Nephron progenitor cell (in vitro differentiated cells): Measurements from ENCODE around the gene NADSYN1.

Source experiments
- DNase-seq: peaks from one replicate; pipeline ENCODE4 v3.0.0; 2021
- H3K27ac Mint-ChIP-seq: 2 replicates; pipeline ENCODE4 v1.8.0; 2021; ENCODE audit warnings: mild to moderate bottlenecking, moderate library complexity, mixed read lengths
- H3K27me3 Mint-ChIP-seq: 2 replicates; pipeline ENCODE4 v1.8.0; 2021; ENCODE audit warnings: mild to moderate bottlenecking, low read depth, mixed read lengths; ENCODE audit not compliant: poor library complexity
- H3K36me3 Mint-ChIP-seq: 2 replicates; pipeline ENCODE4 v1.8.0; 2021; ENCODE audit warnings: low read depth, mixed read lengths
- H3K4me1 Mint-ChIP-seq: 2 replicates; pipeline ENCODE4 v1.8.0; 2021; ENCODE audit warnings: mixed read lengths
- H3K4me3 Mint-ChIP-seq: 2 replicates; pipeline ENCODE4 v1.8.0; 2021; ENCODE audit warnings: mild to moderate bottlenecking, moderate library complexity, mixed read lengths
- H3K9me3 Mint-ChIP-seq: 2 replicates; pipeline ENCODE4 v1.8.0; 2021; ENCODE audit warnings: mild to moderate bottlenecking, moderate library complexity, mixed read lengths
- CTCF ChIP-seq: fragments of 200-600 bp; sonication (generic); IDR thresholded peaks from 2 replicates; pipeline ENCODE4 v1.5.0; 2021; ENCODE audit warnings: antibody characterized with exemption

The NADSYN1 gene

DNA sequence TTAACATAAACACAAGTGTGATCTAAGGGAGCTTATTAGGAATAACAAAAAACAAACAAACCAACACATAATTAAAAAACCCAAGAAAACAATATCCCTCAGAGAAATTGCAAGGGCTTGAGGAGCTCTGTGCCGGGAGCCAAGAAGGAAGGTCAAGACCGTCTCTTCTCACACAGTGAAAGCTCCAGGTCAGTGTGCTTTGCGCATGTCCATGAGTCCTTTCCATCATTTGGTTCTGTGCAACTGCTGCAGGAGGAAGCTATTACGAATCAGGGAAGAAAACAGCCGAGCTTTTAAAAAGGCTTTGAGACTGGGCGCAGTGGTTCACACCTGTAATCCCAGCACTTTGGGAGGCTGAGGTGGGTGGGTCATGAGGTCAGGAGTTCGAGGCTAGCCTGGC lies 89.4 kb downstream of the NADSYN1 start:
- H3K4me3 Mint-ChIP-seq, result no peak overlapping the region
- no peak for TF ChIP-seq CTCF
- peaks cover 41% of the 10 kb centered on the region for H3K4me1 Mint-ChIP-seq
- H3K36me3 Mint-ChIP-seq, result no peaks in the 10 kb centered on the region
- no peak for DNase-seq
- H3K27ac Mint-ChIP-seq, result peak overlapping the region; percentile 40
- H3K27me3 Mint-ChIP-seq, result peaks cover 3% of the 10 kb centered on the region
- H3K9me3 Mint-ChIP-seq, result peaks cover 26% of the 10 kb centered on the region

DNA sequence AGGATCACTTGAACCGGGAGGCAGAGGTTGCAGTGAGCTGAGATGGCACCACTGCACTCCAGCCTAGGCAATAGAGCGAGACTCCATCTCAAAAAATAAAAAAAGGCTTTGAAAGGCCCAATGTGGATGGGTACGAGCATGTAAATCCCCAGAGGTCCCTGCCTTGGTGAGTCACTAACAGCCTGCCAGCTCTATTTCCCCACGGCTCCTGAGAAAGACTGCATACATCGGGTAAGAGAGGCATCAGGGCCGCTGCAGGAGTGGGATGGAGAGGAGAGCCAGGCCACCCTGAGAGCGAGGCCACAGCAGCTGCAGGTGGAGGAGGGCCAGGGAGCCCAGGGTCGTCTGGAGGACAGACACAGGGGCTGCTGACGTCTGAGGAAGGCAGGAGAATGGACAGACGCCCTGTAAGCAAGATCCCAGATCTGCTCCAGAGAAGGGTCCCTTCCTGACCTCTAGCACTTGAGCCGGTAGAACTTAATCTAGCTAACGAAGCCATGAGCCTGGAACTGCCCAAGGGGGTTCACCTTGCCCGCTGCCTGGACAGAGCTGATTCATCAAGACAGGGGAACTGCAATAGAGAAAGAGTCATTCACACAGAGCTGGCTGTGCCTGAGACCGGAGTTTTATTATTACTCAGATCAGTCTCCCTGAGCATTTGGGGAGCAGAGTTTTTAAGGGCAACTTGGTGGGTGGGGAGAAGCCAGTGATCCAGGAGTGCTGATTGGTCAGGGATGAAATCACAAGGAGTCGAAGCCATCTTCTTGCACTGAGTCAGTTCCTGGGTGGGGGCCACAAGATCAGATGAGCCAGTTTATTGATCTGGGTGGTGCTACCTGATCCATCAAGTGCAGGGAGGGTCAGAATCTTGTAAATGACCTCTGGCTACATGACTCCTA lies 90.1 kb downstream of the NADSYN1 start:
- TF ChIP-seq CTCF, result no peak
- DNase-seq, result no peak
- H3K36me3 Mint-ChIP-seq, result no peaks in the 10 kb centered on the region
- no peak overlapping the region for H3K4me3 Mint-ChIP-seq
- H3K9me3 Mint-ChIP-seq, result peaks cover 30% of the 10 kb centered on the region
- H3K27ac Mint-ChIP-seq, result no peak overlapping the region
- H3K27me3 Mint-ChIP-seq, result peaks cover 9% of the 10 kb centered on the region
- peaks cover 40% of the 10 kb centered on the region for H3K4me1 Mint-ChIP-seq

- Mint-ChIP-seq H3K9me3 (peaks cover 30% of the 10 kb centered on the region), H3K27ac (no peak overlapping the region), H3K36me3 (no peaks in the 10 kb centered on the region), H3K27me3 (peaks cover 11% of the 10 kb centered on the region), H3K4me1 (peaks cover 35% of the 10 kb centered on the region), H3K4me3 (no peak overlapping the region)
- DNase-seq, result no peak
- no peak for TF ChIP-seq CTCF
Measured at GRCh38 chr11:71543866-71544265, 90.9 kb downstream of the NADSYN1 start.

GRCh38 chr11:71544525-71545214 lies 91.7 kb downstream of the NADSYN1 start:
- Mint-ChIP-seq H3K9me3 (peaks cover 30% of the 10 kb centered on the region), H3K27ac (no peak overlapping the region), H3K4me3 (no peak overlapping the region), H3K27me3 (peaks cover 17% of the 10 kb centered on the region), H3K4me1 (peaks cover 27% of the 10 kb centered on the region), H3K36me3 (no peaks in the 10 kb centered on the region)
- no peak for DNase-seq
- no peak for TF ChIP-seq CTCF

DNA sequence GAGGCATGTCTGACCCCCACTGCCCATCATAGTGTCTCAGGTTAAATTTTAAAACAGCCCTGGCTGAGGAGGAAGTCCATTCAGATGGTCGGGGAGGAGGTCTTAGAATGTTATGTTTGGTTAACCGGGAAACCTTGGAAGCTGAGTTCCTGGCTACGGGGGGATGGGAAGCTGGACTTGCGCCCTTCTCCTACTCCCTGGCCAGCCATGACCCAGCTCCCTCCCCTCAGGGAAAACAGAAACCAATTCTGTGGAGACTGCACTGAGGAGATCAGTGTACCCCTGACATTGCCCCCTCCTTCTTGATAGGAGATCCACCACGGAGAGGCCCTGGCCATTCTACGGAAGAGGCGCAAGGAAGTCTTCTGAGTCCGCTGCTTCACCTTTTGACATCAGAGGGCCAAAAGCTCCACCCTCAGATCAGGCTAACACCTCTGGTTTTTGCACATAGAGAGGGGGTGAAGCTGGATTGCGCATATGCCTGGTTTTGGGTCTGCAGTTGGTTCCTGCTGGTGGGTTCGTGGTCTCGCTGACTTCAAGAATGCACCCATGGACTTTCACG lies 92.5 kb downstream of the NADSYN1 start:
- Mint-ChIP-seq H3K9me3 (peaks cover 30% of the 10 kb centered on the region), H3K36me3 (no peaks in the 10 kb centered on the region), H3K4me3 (no peak overlapping the region), H3K4me1 (peaks cover 26% of the 10 kb centered on the region), H3K27ac (no peak overlapping the region), H3K27me3 (peaks cover 22% of the 10 kb centered on the region)
- DNase-seq, result no peak
- TF ChIP-seq CTCF, result no peak
